Uterus (tissue), 4 donors: Measurements from ENCODE around the gene NUP93. TPM values are rescaled to one million over a fixed set of nuclear protein-coding genes. Genes with fewer than 3 reads are reported as not detected.

Source experiments
- DNase-seq, 2 donors: peaks; one replicate each; pipeline ENCODE4 v3.0.0-alpha.2; 2019 to 2020
- H3K27ac ChIP-seq, 2 donors: fragments of 200-600 bp; sonication (generic); 1 replicate in 1 of 2; 2 replicates in 1 of 2; pipeline ENCODE4 v1.5.1; 2016 to 2018
- H3K27me3 ChIP-seq, 2 donors: fragments of 200-600 bp; sonication (generic); one replicate each; pipeline ENCODE4 v1.5.1; 2018 to 2019; ENCODE audit warnings: control low read depth in 1 of 2
- H3K36me3 ChIP-seq, 2 donors: fragments of 200-600 bp; sonication (generic); one replicate each; pipeline ENCODE4 v1.5.1; 2019; ENCODE audit warnings: control low read depth in 1 of 2
- H3K4me1 ChIP-seq, 2 donors: fragments of 200-600 bp; sonication (generic); one replicate each; pipeline ENCODE4 v1.5.1; 2018 to 2019; ENCODE audit warnings: control low read depth in 1 of 2
- H3K4me3 ChIP-seq, 2 donors: fragments of 200-600 bp; sonication (generic); 1 replicate in 1 of 2; 2 replicates in 1 of 2; pipeline ENCODE4 v1.5.1; 2018 to 2019; ENCODE audit warnings: mild to moderate bottlenecking in 1 of 2
- H3K9me3 ChIP-seq, 2 donors: fragments of 200-600 bp; sonication (generic); one replicate each; pipeline ENCODE4 v1.5.1; 2019; ENCODE audit warnings: control low read depth in 1 of 2
- CTCF ChIP-seq, 4 experiments: fragments of 200-600 bp in 2 of 4; fragments of 450-650 bp in 2 of 4; sonication (generic) in 2 of 4; IDR thresholded peaks; one replicate each; pipeline ENCODE4 v1.5.1; 2016 to 2019; ENCODE audit warnings: antibody characterized with exemption in 4 of 4, mild to moderate bottlenecking in 2 of 4, moderate library complexity in 1 of 4
- POLR2A ChIP-seq, 2 donors: fragments of 450-650 bp; IDR thresholded peaks; one replicate each; pipeline ENCODE4 v1.6.1; 2016; ENCODE audit warnings: antibody characterized with exemption in 2 of 2, mild to moderate bottlenecking in 1 of 2, moderate library complexity in 1 of 2
- intact Hi-C: fragments of 100-400 bp; cut with DNase I; formaldehyde crosslinking; loops from one replicate; pipeline ENCODE4 v1.15.1; 2023; ENCODE audit warnings: low total_unique reads
- total RNA-seq, 4 donors: library from RNA; depleted of rRNA in 3 of 4; stranded (reverse); fragments of >200 nt in 3 of 4; gene quantifications; one replicate each; pipeline versions ENCODE4 v1.1.0 to v1.2.4, GENCODE V29; 2014 to 2023
- donor health status: DM: yes; HTN: yes; CAD: no.

NUP93 gene
- total RNA-seq, 4 donors from 2014 or later = 17.6 to 71.0 (median 34.5) TPM

GRCh38 chr16:56871172-56871593 lies 141.3 kb downstream of the NUP93 start:
- Histone ChIP-seq H3K9me3 (no peaks in the 10 kb centered on the region), H3K4me1 (no peaks in the 10 kb centered on the region), H3K27me3 (no peaks in the 10 kb centered on the region), H3K4me3 (no peak overlapping the region), H3K36me3 (no peaks in the 10 kb centered on the region), H3K27ac (no peak overlapping the region)
- TF ChIP-seq POLR2A (IDR thresholded peaks at IDR 0.05) (no peak), CTCF (IDR thresholded peaks at IDR 0.05) (no peak)
- intact Hi-C loops = no loop called here
- DNase-seq = no peak

GRCh38 chr16:56872863-56873391 lies 143.0 kb downstream of the NUP93 start:
- no peak overlapping the region for H3K27ac ChIP-seq
- H3K4me3 ChIP-seq = no peak overlapping the region
- intact Hi-C loops = no loop called here
- no peaks in the 10 kb centered on the region for H3K27me3 ChIP-seq
- no peaks in the 10 kb centered on the region for H3K36me3 ChIP-seq
- no peak for DNase-seq
- no peaks in the 10 kb centered on the region for H3K9me3 ChIP-seq
- H3K4me1 ChIP-seq = no peaks in the 10 kb centered on the region
- TF ChIP-seq POLR2A (IDR thresholded peaks at IDR 0.05) (no peak), CTCF (IDR thresholded peaks at IDR 0.05) (no peak)

GRCh38 chr16:56874800-56875199 lies 144.9 kb downstream of the NUP93 start:
- Histone ChIP-seq H3K27me3 (no peaks in the 10 kb centered on the region), H3K36me3 (no peaks in the 10 kb centered on the region), H3K9me3 (no peaks in the 10 kb centered on the region), H3K4me1 (no peaks in the 10 kb centered on the region), H3K27ac (no peak overlapping the region), H3K4me3 (no peak overlapping the region)
- DNase-seq = no peak
- intact Hi-C loops = no loop called here
- TF ChIP-seq POLR2A (IDR thresholded peaks at IDR 0.05) (no peak), CTCF (IDR thresholded peaks at IDR 0.05) (no peak)

- TF ChIP-seq CTCF (IDR thresholded peaks at IDR 0.05) = no peak
- no peak for TF ChIP-seq POLR2A (IDR thresholded peaks at IDR 0.05)
- Histone ChIP-seq H3K27me3 (no peaks in the 10 kb centered on the region), H3K4me3 (no peak overlapping the region), H3K4me1 (no peaks in the 10 kb centered on the region), H3K36me3 (no peaks in the 10 kb centered on the region), H3K27ac (no peak overlapping the region), H3K9me3 (no peaks in the 10 kb centered on the region)
- DNase-seq = no peak
- intact Hi-C loops = no loop called here
Observed at GRCh38 chr16:56876048-56876447, 146.1 kb downstream of the NUP93 start.

- H3K36me3 ChIP-seq = no peaks in the 10 kb centered on the region
- DNase-seq = no peak
- TF ChIP-seq POLR2A (IDR thresholded peaks at IDR 0.05) = no peak
- no peak for TF ChIP-seq CTCF (IDR thresholded peaks at IDR 0.05)
- no peak overlapping the region for H3K4me3 ChIP-seq
- no peaks in the 10 kb centered on the region for H3K27me3 ChIP-seq
- intact Hi-C loops = no loop called here
- no peak overlapping the region for H3K27ac ChIP-seq
- no peaks in the 10 kb centered on the region for H3K9me3 ChIP-seq
- no peaks in the 10 kb centered on the region for H3K4me1 ChIP-seq
Observed at GRCh38 chr16:56877486-56878182, 147.7 kb downstream of the NUP93 start.
